Nephron (organoid): ENCODE measurements around the gene HYAL3.

Experiments
- H3K27ac Mint-ChIP-seq, 3 experiments: 2 replicates each; pipeline ENCODE4 v1.8.0; 2020; ENCODE audit warnings: mixed read lengths in 3 of 3, mild to moderate bottlenecking in 2 of 3, moderate library complexity in 1 of 3
- H3K27me3 Mint-ChIP-seq: 2 replicates; pipeline ENCODE4 v1.8.0; 2021; ENCODE audit warnings: low read depth, mild to moderate bottlenecking, moderate library complexity, mixed read lengths
- H3K36me3 Mint-ChIP-seq: 2 replicates; pipeline ENCODE4 v1.8.0; 2020; ENCODE audit warnings: low read depth, mixed read lengths
- H3K4me1 Mint-ChIP-seq: 2 replicates; pipeline ENCODE4 v1.8.0; 2020; ENCODE audit warnings: mixed read lengths
- H3K4me3 Mint-ChIP-seq, 3 experiments: 2 replicates each; pipeline ENCODE4 v1.8.0; 2020; ENCODE audit warnings: mild to moderate bottlenecking in 3 of 3, mixed read lengths in 3 of 3, moderate library complexity in 2 of 3
- H3K9me3 Mint-ChIP-seq: 2 replicates; pipeline ENCODE4 v1.8.0; 2020; ENCODE audit warnings: mixed read lengths
- CTCF ChIP-seq, 3 experiments: fragments of 200-600 bp; sonication (generic); IDR thresholded peaks; one replicate each; pipeline ENCODE4 v1.5.0; 2021; ENCODE audit warnings: antibody characterized with exemption in 3 of 3; ENCODE audit not compliant: unreplicated experiment in 3 of 3

HYAL3 gene

GRCh38 chr3:50297384-50297775 is 1.8 kb downstream of the HYAL3 start:
- peaks cover 3% of the 10 kb centered on the region for H3K27me3 Mint-ChIP-seq
- H3K4me1 Mint-ChIP-seq, result peaks cover 22% of the 10 kb centered on the region
- no peak for TF ChIP-seq CTCF (IDR thresholded peaks at IDR 0.05; ENCODE audit: unreplicated experiment in 3 of 3)
- no peak overlapping the region for H3K27ac Mint-ChIP-seq
- no peaks in the 10 kb centered on the region for H3K9me3 Mint-ChIP-seq
- H3K36me3 Mint-ChIP-seq, result no peaks in the 10 kb centered on the region
- peak overlapping the region; percentile 91 to 99 (median 97) for H3K4me3 Mint-ChIP-seq

GRCh38 chr3:50296721-50297383 is 2.4 kb downstream of the HYAL3 start:
- Mint-ChIP-seq H3K4me1 (peaks cover 24% of the 10 kb centered on the region), H3K4me3 (peak overlapping the region; percentile 48 to 99 (median 97)), H3K27me3 (peaks cover 3% of the 10 kb centered on the region), H3K9me3 (no peaks in the 10 kb centered on the region), H3K27ac (no peak overlapping the region), H3K36me3 (no peaks in the 10 kb centered on the region)
- TF ChIP-seq CTCF (IDR thresholded peaks at IDR 0.05; ENCODE audit: unreplicated experiment in 3 of 3), result no peak

GRCh38 chr3:50295553-50296431 is 3.4 kb downstream of the HYAL3 start:
- peaks cover 3% of the 10 kb centered on the region for H3K27me3 Mint-ChIP-seq
- no peak overlapping the region for H3K27ac Mint-ChIP-seq
- H3K36me3 Mint-ChIP-seq, result no peaks in the 10 kb centered on the region
- no peaks in the 10 kb centered on the region for H3K9me3 Mint-ChIP-seq
- no peak for TF ChIP-seq CTCF (IDR thresholded peaks at IDR 0.05; ENCODE audit: unreplicated experiment in 3 of 3)
- H3K4me1 Mint-ChIP-seq, result peaks cover 30% of the 10 kb centered on the region
- peak overlapping the region in 2 of 3 experiments; percentile 7 to 41 for H3K4me3 Mint-ChIP-seq

- H3K27ac Mint-ChIP-seq, result no peak overlapping the region
- no peak for TF ChIP-seq CTCF (IDR thresholded peaks at IDR 0.05; ENCODE audit: unreplicated experiment in 3 of 3)
- peak overlapping the region in 1 of 3 experiments; percentile 47 for H3K4me3 Mint-ChIP-seq
- no peaks in the 10 kb centered on the region for H3K9me3 Mint-ChIP-seq
- peaks cover 3% of the 10 kb centered on the region for H3K27me3 Mint-ChIP-seq
- peaks cover 22% of the 10 kb centered on the region for H3K4me1 Mint-ChIP-seq
- no peaks in the 10 kb centered on the region for H3K36me3 Mint-ChIP-seq
Measured at GRCh38 chr3:50294492-50295403, 4.5 kb downstream of the HYAL3 start.

GRCh38 chr3:50294089-50294488 is 5.1 kb downstream of the HYAL3 start:
- Mint-ChIP-seq H3K9me3 (no peaks in the 10 kb centered on the region), H3K4me3 (peak overlapping the region in 1 of 3 experiments; percentile 47), H3K36me3 (no peaks in the 10 kb centered on the region), H3K27ac (no peak overlapping the region), H3K4me1 (peaks cover 17% of the 10 kb centered on the region), H3K27me3 (peaks cover 3% of the 10 kb centered on the region)
- no peak for TF ChIP-seq CTCF (IDR thresholded peaks at IDR 0.05; ENCODE audit: unreplicated experiment in 3 of 3)
